PFSK-1 (cell line): ENCODE data around the gene KPNB1.

Source experiments
- POLR2AphosphoS5 ChIP-seq: IDR thresholded peaks from 2 replicates; pipeline ENCODE4 v1.6.1; 2012; ENCODE audit warnings: low read depth, mild to moderate bottlenecking, control low read depth, low read length, moderate library complexity
- TAF1 ChIP-seq: IDR thresholded peaks from 2 replicates; pipeline ENCODE4 v1.6.1; 2012; ENCODE audit warnings: low read length, control low read depth, borderline replicate concordance; ENCODE audit not compliant: insufficient read depth

GRCh38 chr17:47638903-47639302 is 10.8 kb upstream of the KPNB1 start:
- TF ChIP-seq POLR2AphosphoS5 = no peak
- TF ChIP-seq TAF1 = no peak
